22Rv1 (cell line): ENCODE measurements around the gene RAD51AP2.

Experiments
- H3K27ac ChIP-seq: fragments of 450-650 bp; 2 replicates; pipeline ENCODE4 v1.5.1; 2017
- ZFX ChIP-seq: fragments of 450-650 bp; IDR thresholded peaks from 2 replicates; pipeline ENCODE4 v1.6.1; 2017; ENCODE audit warnings: antibody characterized with exemption, borderline replicate concordance
- TF ChIP-seq, protein P1 (sequence below): fragments of 450-650 bp; IDR thresholded peaks from 2 replicates; pipeline ENCODE4 v1.5.1; 2017; ENCODE audit warnings: mild to moderate bottlenecking

RAD51AP2 gene

GRCh38 chr2:17547737-17548136, 29.5 kb upstream of the RAD51AP2 start:
- H3K27ac ChIP-seq, result no peak overlapping the region
- TF ChIP-seq, protein P1, sequence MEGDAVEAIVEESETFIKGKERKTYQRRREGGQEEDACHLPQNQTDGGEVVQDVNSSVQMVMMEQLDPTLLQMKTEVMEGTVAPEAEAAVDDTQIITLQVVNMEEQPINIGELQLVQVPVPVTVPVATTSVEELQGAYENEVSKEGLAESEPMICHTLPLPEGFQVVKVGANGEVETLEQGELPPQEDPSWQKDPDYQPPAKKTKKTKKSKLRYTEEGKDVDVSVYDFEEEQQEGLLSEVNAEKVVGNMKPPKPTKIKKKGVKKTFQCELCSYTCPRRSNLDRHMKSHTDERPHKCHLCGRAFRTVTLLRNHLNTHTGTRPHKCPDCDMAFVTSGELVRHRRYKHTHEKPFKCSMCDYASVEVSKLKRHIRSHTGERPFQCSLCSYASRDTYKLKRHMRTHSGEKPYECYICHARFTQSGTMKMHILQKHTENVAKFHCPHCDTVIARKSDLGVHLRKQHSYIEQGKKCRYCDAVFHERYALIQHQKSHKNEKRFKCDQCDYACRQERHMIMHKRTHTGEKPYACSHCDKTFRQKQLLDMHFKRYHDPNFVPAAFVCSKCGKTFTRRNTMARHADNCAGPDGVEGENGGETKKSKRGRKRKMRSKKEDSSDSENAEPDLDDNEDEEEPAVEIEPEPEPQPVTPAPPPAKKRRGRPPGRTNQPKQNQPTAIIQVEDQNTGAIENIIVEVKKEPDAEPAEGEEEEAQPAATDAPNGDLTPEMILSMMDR, result no peak
- no peak for TF ChIP-seq ZFX

- TF ChIP-seq, protein P1, result no peak
- TF ChIP-seq ZFX, result no peak
- no peak overlapping the region for H3K27ac ChIP-seq
Observed at GRCh38 chr2:17547237-17547636, 29.0 kb upstream of the RAD51AP2 start.

DNA sequence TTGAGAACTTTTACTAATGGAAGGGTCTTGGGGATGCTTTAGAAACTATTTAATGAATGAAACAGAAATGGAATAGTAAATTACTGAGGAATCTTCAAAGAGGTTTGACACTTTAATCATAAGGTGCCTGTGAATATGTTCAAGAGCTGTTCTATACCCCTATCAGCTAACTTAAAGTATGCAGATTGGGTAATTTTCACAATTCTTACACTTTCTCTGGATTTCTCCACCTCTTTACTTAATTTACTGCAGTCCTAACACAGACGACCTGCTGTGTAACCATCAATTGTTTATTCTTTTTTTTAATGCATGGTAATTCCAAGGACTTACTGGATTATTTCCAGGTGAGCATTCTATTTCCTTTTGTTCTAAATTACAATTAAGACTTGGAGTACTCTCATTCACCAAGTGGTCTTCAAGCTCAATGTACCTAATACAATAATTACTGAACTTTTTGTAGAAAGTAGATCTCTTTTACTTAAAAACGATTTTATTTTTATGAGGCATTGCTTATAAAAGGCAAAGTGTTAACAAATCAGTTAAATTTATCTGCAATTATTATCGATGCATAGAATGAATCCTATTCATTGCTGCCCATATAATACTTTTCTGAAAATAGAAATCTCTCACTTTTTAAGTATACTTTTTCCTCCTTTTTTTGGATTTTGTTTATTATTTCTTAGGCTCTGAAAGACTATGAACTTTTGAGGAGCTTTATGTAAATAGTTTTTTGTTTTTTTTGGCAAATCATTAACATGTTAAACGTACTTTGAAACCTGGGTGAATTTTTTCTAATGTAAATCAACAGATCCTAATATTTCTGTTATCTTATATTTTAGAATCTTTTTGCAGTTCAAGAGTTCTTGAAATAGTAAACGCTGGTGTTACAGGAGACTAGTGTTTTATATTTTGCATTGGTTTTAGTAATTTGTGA, 27.7 kb upstream of the RAD51AP2 start:
- no peak overlapping the region for H3K27ac ChIP-seq
- TF ChIP-seq ZFX, result no peak
- TF ChIP-seq, protein P1, result no peak

DNA sequence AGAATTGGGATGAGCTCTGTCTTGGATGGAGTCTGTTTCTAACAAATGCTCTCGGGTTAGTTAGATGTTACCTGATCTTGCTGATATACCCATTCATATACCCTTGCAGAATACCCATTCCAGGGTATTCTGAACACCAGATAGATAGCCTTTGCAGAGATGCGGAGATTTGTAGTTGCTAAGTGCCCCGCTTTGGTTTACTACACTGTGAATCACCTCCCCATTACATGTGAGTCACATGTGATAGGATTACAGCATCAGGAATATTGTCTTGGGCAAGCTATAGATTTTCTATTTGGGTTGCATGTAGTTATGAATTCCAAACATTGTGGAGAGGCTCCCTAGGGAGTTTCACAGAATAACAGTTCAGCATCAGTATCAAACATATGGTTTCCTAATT, 26.0 kb upstream of the RAD51AP2 start:
- H3K27ac ChIP-seq, result no peak overlapping the region
- TF ChIP-seq, protein P1, result no peak
- no peak for TF ChIP-seq ZFX

GRCh38 chr2:17543848-17544247, 25.6 kb upstream of the RAD51AP2 start:
- TF ChIP-seq ZFX, result no peak
- TF ChIP-seq, protein P1, result no peak
- no peak overlapping the region for H3K27ac ChIP-seq

DNA sequence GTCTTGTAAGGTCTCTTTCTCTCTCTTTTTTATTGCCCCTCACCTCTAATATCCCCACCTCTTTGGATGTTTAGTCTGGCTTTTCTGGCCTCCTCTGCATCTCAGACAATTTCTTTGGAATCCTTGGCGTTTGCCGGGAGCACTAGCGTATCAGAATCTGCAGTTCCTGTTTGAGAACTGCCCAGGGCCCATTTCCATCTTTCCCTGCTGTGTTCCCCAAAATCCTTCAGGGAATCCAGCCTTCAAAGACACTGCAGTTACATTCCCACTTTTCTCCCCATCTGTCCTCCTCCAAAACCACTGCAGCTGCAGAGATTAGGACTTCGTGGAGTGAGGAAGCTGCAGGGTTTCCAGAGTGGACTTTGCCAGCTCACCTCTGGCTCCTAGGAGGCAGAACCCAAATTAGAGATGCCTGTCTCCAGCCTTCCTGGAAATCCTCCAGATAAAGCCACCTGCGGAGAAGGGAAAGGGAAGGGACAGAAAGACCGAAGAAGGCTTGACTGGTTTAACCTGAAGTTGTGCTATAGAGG, 25.0 kb upstream of the RAD51AP2 start:
- no peak overlapping the region for H3K27ac ChIP-seq
- TF ChIP-seq, protein P1, result no peak
- no peak for TF ChIP-seq ZFX

DNA sequence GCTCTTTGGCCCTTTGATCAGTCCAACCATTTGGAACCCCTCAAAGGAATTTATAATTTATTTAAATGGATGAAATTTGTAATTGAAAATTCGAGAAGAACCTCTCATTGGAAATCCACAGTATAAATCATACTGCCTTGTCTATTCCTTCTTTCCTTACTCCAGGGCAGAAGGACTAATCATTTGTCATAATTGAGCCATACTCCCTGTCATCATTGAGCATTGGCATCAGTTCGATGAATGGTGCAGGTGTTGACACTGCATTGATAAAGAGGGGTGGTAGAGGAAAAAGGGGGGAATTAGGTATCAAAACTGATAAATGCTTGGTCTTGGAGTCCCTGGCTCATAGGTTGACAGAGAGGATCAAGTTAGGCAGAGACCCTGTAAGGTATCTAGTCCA, 24.2 kb upstream of the RAD51AP2 start:
- TF ChIP-seq ZFX, result no peak
- TF ChIP-seq, protein P1, result no peak
- no peak overlapping the region for H3K27ac ChIP-seq
